Mesodermal cell (in vitro differentiated cells): ENCODE data around the gene PGS1.

Source experiments
- H3K27ac ChIP-seq: 2 replicates; pipeline ENCODE4 v1.7.0; 2013; ENCODE audit warnings: mild to moderate bottlenecking, low read depth, low read length, moderate library complexity; ENCODE audit not compliant: severe bottlenecking
- H3K36me3 ChIP-seq: 2 replicates; pipeline ENCODE4 v1.7.1; 2013; ENCODE audit warnings: mild to moderate bottlenecking, low read length, moderate library complexity; ENCODE audit not compliant: control insufficient read depth, insufficient read depth
- H3K4me1 ChIP-seq: one replicate; pipeline ENCODE4 v1.7.1; 2013; ENCODE audit warnings: mild to moderate bottlenecking, low read length; ENCODE audit not compliant: insufficient read depth, control insufficient read depth, poor library complexity, severe bottlenecking
- H3K4me3 ChIP-seq: 2 replicates; pipeline ENCODE4 v1.7.0; 2013; ENCODE audit warnings: low read length, control low read depth, mild to moderate bottlenecking; ENCODE audit not compliant: insufficient read depth, poor library complexity, severe bottlenecking; ENCODE audit errors: extremely low read depth
- H3K9me3 ChIP-seq: 2 replicates; pipeline ENCODE4 v1.7.1; 2013; ENCODE audit warnings: mild to moderate bottlenecking, low read length, moderate library complexity; ENCODE audit not compliant: control insufficient read depth
- WGBS, 2 experiments: methylation state at CpG; one replicate each; pipeline ENCODE4 v1.1.5; 2013; ENCODE audit warnings: missing lambda C conversion rate in 2 of 2; ENCODE audit not compliant: insufficient coverage in 2 of 2; 5-methylcytosine and 5-hydroxymethylcytosine counted together

The PGS1 gene

GRCh38 chr17:78357672-78358537 lies 20.5 kb upstream of the PGS1 start:
- no peak overlapping the region for H3K27ac ChIP-seq
- H3K9me3 ChIP-seq, result no peaks in the 10 kb centered on the region
- WGBS, 2 experiments, result 38 to 39% methylated on average over 18 to 21 of the region's 25 CpGs
- peaks cover 43% of the 10 kb centered on the region for H3K36me3 ChIP-seq
- H3K4me3 ChIP-seq, result peak overlapping the region; percentile 91
- H3K4me1 ChIP-seq, result peaks cover 47% of the 10 kb centered on the region

GRCh38 chr17:78358538-78359320 lies 19.7 kb upstream of the PGS1 start:
- peak overlapping the region; percentile 91 for H3K4me3 ChIP-seq
- peaks cover 41% of the 10 kb centered on the region for H3K4me1 ChIP-seq
- H3K36me3 ChIP-seq, result peaks cover 43% of the 10 kb centered on the region
- H3K27ac ChIP-seq, result peak overlapping the region; percentile 87
- 2 to 3% methylated on average over 70 to 71 of the region's 72 CpGs for WGBS, 2 experiments
- no peaks in the 10 kb centered on the region for H3K9me3 ChIP-seq

- peak overlapping the region; percentile 87 for H3K27ac ChIP-seq
- peaks cover 41% of the 10 kb centered on the region for H3K4me1 ChIP-seq
- H3K4me3 ChIP-seq, result peak overlapping the region; percentile 91
- H3K36me3 ChIP-seq, result peaks cover 43% of the 10 kb centered on the region
- 0% methylated on average over 47 to 53 of the region's 70 CpGs for WGBS, 2 experiments
- no peaks in the 10 kb centered on the region for H3K9me3 ChIP-seq
These were observed 19.0 kb upstream of the PGS1 start for GRCh38 chr17:78359321-78359996.

GRCh38 chr17:78359997-78360370 lies 18.5 kb upstream of the PGS1 start, which contains the start of gene SOCS3:
TSS of gene SOCS3 (minus strand) at chr17:78360077. CDS start at chr17:78359095, 982 bp downstream.
- Histone ChIP-seq H3K4me1 (peaks cover 41% of the 10 kb centered on the region), H3K9me3 (no peaks in the 10 kb centered on the region), H3K4me3 (peak within 1 kb of the TSS; percentile 91), H3K36me3 (peaks cover 39% of the 10 kb centered on the region), H3K27ac (peak within 1 kb of the TSS; percentile 87)
- 1% methylated on average over 29 to 34 of the region's 59 CpGs for WGBS, 2 experiments

GRCh38 chr17:78360371-78361224 lies 17.9 kb upstream of the PGS1 start:
- Histone ChIP-seq H3K36me3 (peaks cover 34% of the 10 kb centered on the region), H3K27ac (peak overlapping the region; percentile 87), H3K4me3 (peak overlapping the region; percentile 91), H3K4me1 (peaks cover 39% of the 10 kb centered on the region), H3K9me3 (no peaks in the 10 kb centered on the region)
- WGBS, 2 experiments, result 0 to 1% methylated on average over 37 to 38 of the region's 49 CpGs

GRCh38 chr17:78361225-78361701 lies 17.2 kb upstream of the PGS1 start:
- Histone ChIP-seq H3K4me3 (peak overlapping the region; percentile 91), H3K36me3 (peaks cover 27% of the 10 kb centered on the region), H3K27ac (no peak overlapping the region), H3K4me1 (peaks cover 40% of the 10 kb centered on the region), H3K9me3 (no peaks in the 10 kb centered on the region)
- WGBS, 2 experiments, result 55 to 58% methylated on average over 9 of the region's 12 CpGs

- no CpG with 5 or more reads among the region's 5 CpGs for WGBS, 2 experiments
- no peaks in the 10 kb centered on the region for H3K9me3 ChIP-seq
- no peak overlapping the region for H3K27ac ChIP-seq
- H3K36me3 ChIP-seq, result peaks cover 18% of the 10 kb centered on the region
- H3K4me1 ChIP-seq, result peaks cover 44% of the 10 kb centered on the region
- H3K4me3 ChIP-seq, result no peak overlapping the region
These were observed 16.2 kb upstream of the PGS1 start for GRCh38 chr17:78362232-78362631.

GRCh38 chr17:78362671-78363070 lies 15.8 kb upstream of the PGS1 start:
- Histone ChIP-seq H3K9me3 (no peaks in the 10 kb centered on the region), H3K4me1 (peaks cover 42% of the 10 kb centered on the region), H3K4me3 (no peak overlapping the region), H3K36me3 (peaks cover 13% of the 10 kb centered on the region), H3K27ac (no peak overlapping the region)
- WGBS, 2 experiments, result 88 to 92% methylated on average over 3 to 6 of the region's 7 CpGs

GRCh38 chr17:78364436-78365281 lies 13.8 kb upstream of the PGS1 start:
- H3K9me3 ChIP-seq, result no peaks in the 10 kb centered on the region
- peak overlapping the region; percentile 94 for H3K27ac ChIP-seq
- H3K4me1 ChIP-seq, result peaks cover 42% of the 10 kb centered on the region
- H3K36me3 ChIP-seq, result no peaks in the 10 kb centered on the region
- WGBS, 2 experiments, result 47 to 63% methylated on average over 17 to 24 of the region's 26 CpGs
- no peak overlapping the region for H3K4me3 ChIP-seq
